Retinal pigment epithelial cell (primary cell): Measurements from ENCODE around the gene GNB1.

Experiments
- DNase-seq: peaks from one replicate; pipeline ENCODE4 v3.0.0-alpha.2; 2010; ENCODE audit warnings: low read depth
- H3K4me3 ChIP-seq: 2 replicates; pipeline ENCODE4 v1.5.1; 2011; ENCODE audit warnings: mild to moderate bottlenecking, low read length, control low read depth, moderate library complexity
- CTCF ChIP-seq: conservative IDR thresholded peaks from 2 replicates; pipeline ENCODE4 v1.5.1; 2011; ENCODE audit warnings: low read depth, low read length, control low read depth, inconsistent platforms

The GNB1 gene

GRCh38 chr1:1836119-1836518 is 54.8 kb downstream of the GNB1 start:
- H3K4me3 ChIP-seq: no peak overlapping the region
- no peak for TF ChIP-seq CTCF
- DNase-seq: no peak

GRCh38 chr1:1835546-1835945 is 55.3 kb downstream of the GNB1 start:
- no peak overlapping the region for H3K4me3 ChIP-seq
- no peak for DNase-seq
- TF ChIP-seq CTCF: no peak

DNA sequence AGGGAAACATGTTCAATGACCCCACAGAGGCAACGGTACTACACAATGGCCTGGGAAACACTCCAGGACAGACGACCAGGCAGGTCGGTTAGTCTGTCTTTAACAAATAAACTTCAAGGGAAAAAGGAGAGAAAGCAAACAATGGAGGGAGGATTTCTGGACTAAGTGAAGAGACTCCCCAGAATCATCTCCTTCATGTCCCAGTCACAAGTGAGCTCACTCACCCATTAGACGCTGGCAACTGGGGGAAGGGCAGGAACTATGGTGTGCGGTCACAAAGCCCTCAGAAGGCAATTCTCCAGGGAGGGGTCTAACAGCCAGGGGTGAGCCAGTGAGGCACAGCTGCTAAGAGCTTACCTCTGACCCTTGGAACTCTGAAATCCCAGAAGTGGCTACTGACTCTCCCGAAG is 57.0 kb downstream of the GNB1 start:
- no peak for TF ChIP-seq CTCF
- peak; percentile 21 for DNase-seq
- H3K4me3 ChIP-seq: no peak overlapping the region

DNA sequence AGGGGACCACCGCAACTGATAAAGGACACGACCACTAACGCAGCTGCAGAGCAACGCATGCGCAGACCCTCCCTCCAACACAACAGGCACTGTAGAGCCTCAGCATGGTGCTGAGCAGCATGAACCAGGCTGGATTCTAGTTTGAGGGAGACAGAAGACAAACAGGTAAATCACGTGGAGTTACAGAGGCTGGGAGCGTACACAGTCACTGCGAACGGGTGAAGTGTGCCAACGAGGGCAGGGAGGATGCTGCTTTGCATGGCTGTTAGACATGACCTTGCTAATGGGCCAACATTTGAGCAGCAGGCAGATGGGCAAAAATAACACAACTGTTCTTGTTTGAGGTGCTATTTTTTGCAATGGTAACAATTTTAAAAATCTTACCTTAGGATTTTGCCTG is 57.4 kb downstream of the GNB1 start:
- no peak for TF ChIP-seq CTCF
- DNase-seq: no peak
- no peak overlapping the region for H3K4me3 ChIP-seq

GRCh38 chr1:1832820-1833219 is 58.1 kb downstream of the GNB1 start:
- no peak overlapping the region for H3K4me3 ChIP-seq
- DNase-seq: peak; percentile 85
- TF ChIP-seq CTCF: no peak

DNA sequence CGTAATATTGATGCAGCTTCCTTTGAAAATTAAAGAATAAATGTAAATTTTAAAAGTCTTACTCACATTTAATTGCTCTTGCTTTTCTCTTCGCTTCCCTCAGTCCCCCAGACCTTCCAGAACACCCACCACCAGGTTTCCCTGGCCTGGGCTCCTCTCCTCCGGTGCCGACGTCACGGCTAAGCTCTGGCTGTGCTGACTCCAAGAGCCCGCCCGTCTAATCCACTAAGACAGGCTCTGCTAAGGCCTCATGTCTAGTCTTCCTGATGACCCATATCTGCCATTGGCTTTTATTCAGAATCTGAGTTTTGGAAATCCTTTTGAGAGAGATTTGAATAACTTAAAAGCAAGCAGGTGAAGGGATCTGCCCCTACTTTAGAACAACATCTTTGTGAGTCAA is 58.7 kb downstream of the GNB1 start:
- TF ChIP-seq CTCF: no peak
- peak; percentile 69 for DNase-seq
- no peak overlapping the region for H3K4me3 ChIP-seq

DNA sequence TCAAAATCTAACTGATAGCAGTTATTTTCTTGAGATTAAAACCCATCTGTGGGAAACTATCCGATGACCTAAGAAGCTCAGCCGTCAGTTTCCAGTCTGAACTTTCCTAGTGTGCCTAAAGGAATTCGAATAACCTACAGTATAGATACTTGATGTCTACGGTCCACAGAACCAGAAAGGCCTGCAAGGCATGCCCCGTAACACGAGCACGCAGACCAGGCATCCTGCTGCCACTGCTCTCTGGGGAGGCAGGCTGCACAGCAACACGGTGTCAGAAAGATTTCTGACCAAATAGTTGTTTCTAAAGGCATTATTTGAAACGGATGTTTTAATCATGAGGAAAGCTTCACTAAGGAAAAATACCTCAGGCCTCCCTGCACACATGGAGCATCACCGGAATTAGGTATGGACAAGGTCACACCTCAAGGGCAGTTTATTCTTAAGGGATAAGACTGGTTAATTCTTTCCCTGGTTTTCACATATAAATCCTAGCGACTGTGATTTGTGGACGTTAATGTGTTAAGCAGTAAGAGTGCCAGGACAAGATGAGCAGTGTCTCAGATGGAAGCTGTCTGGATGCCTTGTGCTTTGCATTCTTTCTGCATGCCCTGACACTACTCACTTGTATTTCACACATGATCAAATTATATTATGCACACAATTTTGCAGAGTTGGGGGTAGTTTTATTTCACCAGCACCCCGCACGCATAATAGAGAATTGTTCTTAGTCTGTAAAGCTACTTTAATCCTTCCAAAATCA is 63.6 kb downstream of the GNB1 start:
- H3K4me3 ChIP-seq: no peak overlapping the region
- no peak for DNase-seq
- TF ChIP-seq CTCF: no peak
